ENCODE data around the gene ECD.
A peak's percentile ranks its signal among the peaks of the same experiment; 100 is the strongest.

Gene ECD

GRCh38 chr10:73167783-73168464 lies at the start of gene ECD, which contains the start of gene FAM149B1:
TSS of gene ECD (minus strand) at chr10:73168008. CDS start at chr10:73163937, 4,071 bp downstream.
TSS of gene FAM149B1 (plus strand) at chr10:73168119. CDS start at chr10:73168340, 221 bp downstream.
- peak within 1 kb of the TSS; percentile 92 for H3K9ac ChIP-seq (ENCODE audit: low read depth, low read length)
- peaks cover 13% of the 10 kb centered on the region for H3K36me3 ChIP-seq (ENCODE audit: insufficient read depth, low read depth, low read length)
- H3K4me1 ChIP-seq (ENCODE audit: insufficient read depth, low read length) = no peaks in the 10 kb centered on the region
- peak within 1 kb of the TSS; percentile 91 for H3K27ac ChIP-seq (ENCODE audit: low read length)
- H3K4me3 ChIP-seq (ENCODE audit: low read length) = peak within 1 kb of the TSS; percentile 93
- H3K27me3 ChIP-seq (ENCODE audit: insufficient read depth, low read length) = no peaks in the 10 kb centered on the region
- H3K9me3 ChIP-seq (ENCODE audit: insufficient read depth, low read depth, low read length) = no peaks in the 10 kb centered on the region

GRCh38 chr10:73215749-73216148 lies 47.9 kb upstream of the ECD start:
- no peaks in the 10 kb centered on the region for H3K27me3 ChIP-seq (ENCODE audit: insufficient read depth, low read length)
- H3K4me3 ChIP-seq (ENCODE audit: low read length) = no peak overlapping the region
- no peaks in the 10 kb centered on the region for H3K9me3 ChIP-seq (ENCODE audit: insufficient read depth, low read depth, low read length)
- no peak overlapping the region for H3K9ac ChIP-seq (ENCODE audit: low read depth, low read length)
- no peaks in the 10 kb centered on the region for H3K4me1 ChIP-seq (ENCODE audit: insufficient read depth, low read length)
- H3K27ac ChIP-seq (ENCODE audit: low read length) = no peak overlapping the region
- peaks cover 20% of the 10 kb centered on the region for H3K36me3 ChIP-seq (ENCODE audit: insufficient read depth, low read depth, low read length)

- Histone ChIP-seq H3K27me3 (ENCODE audit: insufficient read depth, low read length) (no peaks in the 10 kb centered on the region), H3K36me3 (ENCODE audit: insufficient read depth, low read depth, low read length) (peaks cover 17% of the 10 kb centered on the region; the same call in 1 of the 2 replicates), H3K4me1 (ENCODE audit: insufficient read depth, low read length) (no peaks in the 10 kb centered on the region), H3K27ac (ENCODE audit: low read length) (no peak overlapping the region), H3K4me3 (ENCODE audit: low read length) (no peak overlapping the region), H3K9ac (ENCODE audit: low read depth, low read length) (no peak overlapping the region), H3K9me3 (ENCODE audit: insufficient read depth, low read depth, low read length) (peaks cover 11% of the 10 kb centered on the region)
Observed at GRCh38 chr10:73211106-73211811, 43.5 kb upstream of the ECD start.

- Histone ChIP-seq H3K9ac (ENCODE audit: low read depth, low read length) (no peak overlapping the region), H3K4me3 (ENCODE audit: low read length) (no peak overlapping the region), H3K4me1 (ENCODE audit: insufficient read depth, low read length) (no peaks in the 10 kb centered on the region), H3K27ac (ENCODE audit: low read length) (no peak overlapping the region), H3K36me3 (ENCODE audit: insufficient read depth, low read depth, low read length) (peaks cover 16% of the 10 kb centered on the region; the same call in 1 of the 2 replicates), H3K27me3 (ENCODE audit: insufficient read depth, low read length) (no peaks in the 10 kb centered on the region), H3K9me3 (ENCODE audit: insufficient read depth, low read depth, low read length) (peaks cover 18% of the 10 kb centered on the region)
Observed at GRCh38 chr10:73210395-73211105, 42.7 kb upstream of the ECD start.

- no peaks in the 10 kb centered on the region for H3K27me3 ChIP-seq (ENCODE audit: insufficient read depth, low read length)
- peaks cover 21% of the 10 kb centered on the region for H3K9me3 ChIP-seq (ENCODE audit: insufficient read depth, low read depth, low read length)
- no peaks in the 10 kb centered on the region for H3K4me1 ChIP-seq (ENCODE audit: insufficient read depth, low read length)
- H3K27ac ChIP-seq (ENCODE audit: low read length) = no peak overlapping the region
- H3K4me3 ChIP-seq (ENCODE audit: low read length) = no peak overlapping the region
- H3K9ac ChIP-seq (ENCODE audit: low read depth, low read length) = no peak overlapping the region
- peaks cover 16% of the 10 kb centered on the region; the same call in 1 of the 2 replicates for H3K36me3 ChIP-seq (ENCODE audit: insufficient read depth, low read depth, low read length)
Observed at GRCh38 chr10:73209705-73210104, 41.9 kb upstream of the ECD start.

- Histone ChIP-seq H3K9me3 (ENCODE audit: insufficient read depth, low read depth, low read length) (peaks cover 21% of the 10 kb centered on the region), H3K36me3 (ENCODE audit: insufficient read depth, low read depth, low read length) (peaks cover 16% of the 10 kb centered on the region; the same call in 1 of the 2 replicates), H3K9ac (ENCODE audit: low read depth, low read length) (no peak overlapping the region), H3K27me3 (ENCODE audit: insufficient read depth, low read length) (no peaks in the 10 kb centered on the region), H3K4me3 (ENCODE audit: low read length) (no peak overlapping the region), H3K4me1 (ENCODE audit: insufficient read depth, low read length) (no peaks in the 10 kb centered on the region), H3K27ac (ENCODE audit: low read length) (no peak overlapping the region)
Observed at GRCh38 chr10:73207883-73208282, 40.1 kb upstream of the ECD start.

- Histone ChIP-seq H3K4me3 (ENCODE audit: low read length) (no peak overlapping the region), H3K9me3 (ENCODE audit: insufficient read depth, low read depth, low read length) (peaks cover 21% of the 10 kb centered on the region), H3K27me3 (ENCODE audit: insufficient read depth, low read length) (no peaks in the 10 kb centered on the region), H3K27ac (ENCODE audit: low read length) (no peak overlapping the region), H3K36me3 (ENCODE audit: insufficient read depth, low read depth, low read length) (peaks cover 16% of the 10 kb centered on the region; the same call in 1 of the 2 replicates), H3K9ac (ENCODE audit: low read depth, low read length) (no peak overlapping the region), H3K4me1 (ENCODE audit: insufficient read depth, low read length) (no peaks in the 10 kb centered on the region)
Observed at GRCh38 chr10:73206385-73206784, 38.6 kb upstream of the ECD start.

- H3K27me3 ChIP-seq (ENCODE audit: insufficient read depth, low read length) = no peaks in the 10 kb centered on the region
- no peak overlapping the region for H3K9ac ChIP-seq (ENCODE audit: low read depth, low read length)
- H3K4me3 ChIP-seq (ENCODE audit: low read length) = no peak overlapping the region
Observed at GRCh38 chr10:73205890-73206289, 38.1 kb upstream of the ECD start.

GRCh38 chr10:73205081-73205480 lies 37.3 kb upstream of the ECD start:
- H3K27ac ChIP-seq (ENCODE audit: low read length) = no peak overlapping the region
- H3K4me1 ChIP-seq (ENCODE audit: insufficient read depth, low read length) = no peaks in the 10 kb centered on the region
- H3K4me3 ChIP-seq (ENCODE audit: low read length) = no peak overlapping the region
- peaks cover 21% of the 10 kb centered on the region for H3K9me3 ChIP-seq (ENCODE audit: insufficient read depth, low read depth, low read length)
- H3K9ac ChIP-seq (ENCODE audit: low read depth, low read length) = no peak overlapping the region
- H3K27me3 ChIP-seq (ENCODE audit: insufficient read depth, low read length) = no peaks in the 10 kb centered on the region
- H3K36me3 ChIP-seq (ENCODE audit: insufficient read depth, low read depth, low read length) = peaks cover 6% of the 10 kb centered on the region; the same call in 1 of the 2 replicates

More at GRCh38 chr10:73205890-73206289, 38.1 kb upstream of the ECD start:
- H3K27ac ChIP-seq (ENCODE audit: low read length) = no peak overlapping the region
- H3K4me1 ChIP-seq (ENCODE audit: insufficient read depth, low read length) = no peaks in the 10 kb centered on the region
- peaks cover 13% of the 10 kb centered on the region; the same call in 1 of the 2 replicates for H3K36me3 ChIP-seq (ENCODE audit: insufficient read depth, low read depth, low read length)
- H3K9me3 ChIP-seq (ENCODE audit: insufficient read depth, low read depth, low read length) = peaks cover 21% of the 10 kb centered on the region

GRCh38 chr10:73190188-73190587 lies 22.4 kb upstream of the ECD start:
- Histone ChIP-seq H3K27ac (ENCODE audit: low read length) (no peak overlapping the region), H3K9me3 (ENCODE audit: insufficient read depth, low read depth, low read length) (no peaks in the 10 kb centered on the region), H3K36me3 (ENCODE audit: insufficient read depth, low read depth, low read length) (peaks cover 12% of the 10 kb centered on the region), H3K27me3 (ENCODE audit: insufficient read depth, low read length) (no peaks in the 10 kb centered on the region), H3K4me3 (ENCODE audit: low read length) (no peak overlapping the region), H3K9ac (ENCODE audit: low read depth, low read length) (no peak overlapping the region), H3K4me1 (ENCODE audit: insufficient read depth, low read length) (no peaks in the 10 kb centered on the region)

- Histone ChIP-seq H3K9ac (ENCODE audit: low read depth, low read length) (no peak overlapping the region), H3K4me3 (ENCODE audit: low read length) (no peak overlapping the region), H3K27ac (ENCODE audit: low read length) (no peak overlapping the region), H3K9me3 (ENCODE audit: insufficient read depth, low read depth, low read length) (no peaks in the 10 kb centered on the region), H3K4me1 (ENCODE audit: insufficient read depth, low read length) (no peaks in the 10 kb centered on the region), H3K27me3 (ENCODE audit: insufficient read depth, low read length) (no peaks in the 10 kb centered on the region), H3K36me3 (ENCODE audit: insufficient read depth, low read depth, low read length) (peaks cover 17% of the 10 kb centered on the region)
Observed at GRCh38 chr10:73186266-73186665, 18.5 kb upstream of the ECD start.

Data from iPS-20b (cell line).